Measurements from ENCODE around the gene MYO18A.
"Not testable (repeated sequence)": the region's sequence is repeated elsewhere in the genome, so short reads cannot be mapped to it uniquely, and the experiment has no call there.

The MYO18A gene

DNA sequence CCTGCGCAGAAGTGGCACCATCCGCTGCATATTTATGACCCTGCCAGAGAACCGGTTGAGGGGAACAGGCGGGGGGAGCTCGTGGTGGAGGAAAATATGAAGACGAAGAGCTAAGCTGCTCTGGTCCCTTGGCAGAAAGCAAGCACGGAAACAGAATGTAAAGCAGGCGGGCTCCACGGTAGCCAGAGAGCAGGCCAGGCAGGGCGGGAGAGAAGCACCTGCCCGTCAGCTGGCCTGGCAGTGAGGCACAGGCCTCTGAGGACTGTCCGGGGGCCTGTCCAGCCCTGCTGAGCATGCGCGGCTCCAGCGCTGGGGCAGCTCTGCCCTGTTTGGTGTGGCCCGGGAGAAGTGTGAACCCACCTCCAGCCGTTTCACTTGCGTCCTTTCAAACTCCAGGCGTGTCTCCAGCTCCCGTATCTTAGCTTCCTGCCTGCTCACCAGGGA is 90.6 kb downstream of the MYO18A start:
- no peak for DNase-seq (ENCODE audit: low spot score)
- TF ChIP-seq, protein P1, sequence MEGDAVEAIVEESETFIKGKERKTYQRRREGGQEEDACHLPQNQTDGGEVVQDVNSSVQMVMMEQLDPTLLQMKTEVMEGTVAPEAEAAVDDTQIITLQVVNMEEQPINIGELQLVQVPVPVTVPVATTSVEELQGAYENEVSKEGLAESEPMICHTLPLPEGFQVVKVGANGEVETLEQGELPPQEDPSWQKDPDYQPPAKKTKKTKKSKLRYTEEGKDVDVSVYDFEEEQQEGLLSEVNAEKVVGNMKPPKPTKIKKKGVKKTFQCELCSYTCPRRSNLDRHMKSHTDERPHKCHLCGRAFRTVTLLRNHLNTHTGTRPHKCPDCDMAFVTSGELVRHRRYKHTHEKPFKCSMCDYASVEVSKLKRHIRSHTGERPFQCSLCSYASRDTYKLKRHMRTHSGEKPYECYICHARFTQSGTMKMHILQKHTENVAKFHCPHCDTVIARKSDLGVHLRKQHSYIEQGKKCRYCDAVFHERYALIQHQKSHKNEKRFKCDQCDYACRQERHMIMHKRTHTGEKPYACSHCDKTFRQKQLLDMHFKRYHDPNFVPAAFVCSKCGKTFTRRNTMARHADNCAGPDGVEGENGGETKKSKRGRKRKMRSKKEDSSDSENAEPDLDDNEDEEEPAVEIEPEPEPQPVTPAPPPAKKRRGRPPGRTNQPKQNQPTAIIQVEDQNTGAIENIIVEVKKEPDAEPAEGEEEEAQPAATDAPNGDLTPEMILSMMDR (IDR thresholded peaks at IDR 0.05; ENCODE audit: extremely low read depth, missing control alignments): no peak

DNA sequence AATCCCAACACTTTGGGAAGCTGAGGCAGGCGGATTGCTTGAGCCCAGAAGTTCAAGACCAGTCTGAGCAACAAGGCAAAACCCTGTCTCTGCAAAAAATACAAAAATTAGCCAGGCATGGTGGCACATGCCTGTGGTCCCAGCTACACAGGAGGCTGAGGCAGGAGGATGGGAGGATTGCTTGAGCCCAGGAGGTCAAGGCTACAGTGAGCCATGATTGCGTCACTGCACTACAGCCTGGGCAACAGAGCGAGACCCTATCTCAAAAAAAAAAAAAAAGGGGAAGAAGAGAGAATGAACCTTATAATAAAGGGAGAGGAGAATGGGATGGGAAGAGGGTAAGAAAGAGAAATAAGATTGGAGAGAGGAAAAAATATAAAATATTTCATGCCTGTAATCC is 91.4 kb downstream of the MYO18A start:
- DNase-seq (ENCODE audit: low spot score): not testable (repeated sequence)

DNA sequence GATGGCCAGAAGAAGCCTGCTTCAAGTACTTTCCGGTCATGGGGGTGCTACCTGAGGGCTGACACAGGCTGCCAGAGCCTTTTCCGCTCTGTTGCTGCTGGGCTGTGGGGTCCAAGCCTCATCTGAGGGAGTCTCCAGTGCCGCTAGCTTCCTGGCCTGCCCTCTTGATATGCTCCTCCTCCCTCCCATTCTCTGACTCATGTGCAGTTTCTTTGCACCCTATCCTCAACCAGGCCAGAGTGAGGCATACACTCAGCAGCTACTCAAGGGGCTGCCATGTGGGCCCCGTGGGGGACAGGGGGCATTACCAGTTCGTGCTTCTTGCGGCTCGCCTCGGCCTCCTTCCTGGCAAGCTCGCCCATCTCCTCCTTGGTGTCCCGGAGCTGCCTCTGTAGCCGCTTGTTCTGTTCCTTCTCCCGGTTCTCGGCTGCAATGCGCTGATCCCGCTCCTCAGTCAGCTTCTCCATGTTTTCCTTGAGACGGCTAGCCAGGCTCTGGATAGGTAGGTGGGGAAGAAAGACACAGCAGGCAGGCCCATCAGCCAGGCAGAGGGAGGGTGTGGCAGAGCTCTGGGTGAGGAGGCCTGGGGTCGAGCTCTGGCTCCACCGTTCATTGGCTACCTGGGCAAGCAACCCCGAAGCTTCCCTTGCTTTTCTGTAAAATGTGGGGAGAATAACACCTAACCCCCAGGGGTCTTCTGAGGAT is 93.4 kb downstream of the MYO18A start:
- DNase-seq (ENCODE audit: low spot score): no peak

DNA sequence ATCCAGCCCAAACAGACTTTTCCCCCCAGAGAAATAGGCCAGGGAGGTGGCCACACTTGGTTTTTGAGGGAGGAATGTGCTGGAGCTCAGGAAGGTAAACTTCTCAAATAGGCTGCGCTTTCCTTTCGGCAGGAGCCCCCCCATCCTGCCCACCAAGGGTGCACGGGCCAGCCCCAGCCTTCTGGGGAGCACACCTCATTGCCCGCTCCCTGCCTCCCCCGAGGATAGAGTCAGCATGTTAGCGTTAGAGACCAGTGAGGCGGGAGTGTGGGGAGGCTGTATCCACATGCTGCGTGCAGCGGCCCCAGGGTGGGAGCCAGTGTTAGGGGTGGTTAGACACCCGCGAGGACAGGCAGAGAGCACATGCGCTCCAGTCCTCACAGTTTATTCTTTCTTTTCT is 95.0 kb downstream of the MYO18A start:
- TF ChIP-seq, protein P1 (IDR thresholded peaks at IDR 0.05; ENCODE audit: extremely low read depth, missing control alignments): no peak
- DNase-seq (ENCODE audit: low spot score): no peak

More for the DNA sequence above, 93.4 kb downstream of the MYO18A start:
- TF ChIP-seq, protein P1 (IDR thresholded peaks at IDR 0.05; ENCODE audit: extremely low read depth, missing control alignments): no peak

DNA sequence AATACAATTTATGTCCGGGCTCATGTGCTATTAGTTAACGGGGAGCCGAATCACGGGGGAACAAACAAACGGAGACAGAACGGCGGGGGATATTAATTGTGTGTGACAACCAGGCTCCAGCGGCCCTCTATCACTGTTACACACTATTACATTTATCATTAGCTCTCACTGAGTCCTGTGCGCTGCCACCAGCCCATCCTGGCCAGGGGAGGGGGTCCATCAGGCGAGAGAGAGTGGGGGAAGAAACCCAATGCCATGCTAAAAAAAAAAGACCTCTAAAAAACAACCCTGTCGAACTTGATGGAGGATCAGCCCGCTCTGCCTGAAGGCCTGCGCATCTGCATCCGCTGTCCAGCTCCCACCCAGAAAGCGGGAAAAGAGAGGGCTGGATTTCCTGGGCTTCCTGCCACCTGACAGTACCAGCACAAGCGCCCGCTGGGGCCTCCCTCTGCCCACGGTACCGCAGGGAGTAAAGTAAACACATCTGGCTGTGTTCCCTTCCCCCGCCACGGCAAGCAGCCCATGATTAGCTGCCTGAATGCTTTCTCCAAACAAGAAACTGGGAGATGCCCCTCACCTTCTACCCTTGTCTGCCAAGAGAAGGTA is 95.6 kb downstream of the MYO18A start:
- TF ChIP-seq, protein P1 (IDR thresholded peaks at IDR 0.05; ENCODE audit: extremely low read depth, missing control alignments): no peak
- no peak for DNase-seq (ENCODE audit: low spot score)

DNA sequence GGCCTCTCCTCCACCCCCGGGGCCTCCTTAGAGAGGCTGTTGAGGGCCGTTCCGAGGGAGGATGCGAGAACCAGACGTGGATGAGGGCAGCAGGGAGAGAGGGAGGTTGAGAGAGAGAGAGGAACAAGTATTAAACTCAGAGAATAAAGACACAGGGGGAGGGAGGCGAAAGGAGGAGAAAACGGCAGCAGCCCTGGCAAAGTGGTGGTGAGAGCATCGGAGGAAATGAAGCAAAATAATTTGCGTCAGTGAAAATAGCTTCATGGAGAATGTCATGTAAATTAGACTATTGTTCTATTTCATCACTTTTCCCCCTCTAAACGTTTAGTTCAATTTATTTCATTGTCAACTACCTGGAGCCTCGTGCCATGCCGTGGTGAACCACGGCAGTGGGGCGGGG is 99.2 kb downstream of the MYO18A start:
- TF ChIP-seq, protein P1 (IDR thresholded peaks at IDR 0.05; ENCODE audit: extremely low read depth, missing control alignments): no peak
- no peak for DNase-seq (ENCODE audit: low spot score)

DNA sequence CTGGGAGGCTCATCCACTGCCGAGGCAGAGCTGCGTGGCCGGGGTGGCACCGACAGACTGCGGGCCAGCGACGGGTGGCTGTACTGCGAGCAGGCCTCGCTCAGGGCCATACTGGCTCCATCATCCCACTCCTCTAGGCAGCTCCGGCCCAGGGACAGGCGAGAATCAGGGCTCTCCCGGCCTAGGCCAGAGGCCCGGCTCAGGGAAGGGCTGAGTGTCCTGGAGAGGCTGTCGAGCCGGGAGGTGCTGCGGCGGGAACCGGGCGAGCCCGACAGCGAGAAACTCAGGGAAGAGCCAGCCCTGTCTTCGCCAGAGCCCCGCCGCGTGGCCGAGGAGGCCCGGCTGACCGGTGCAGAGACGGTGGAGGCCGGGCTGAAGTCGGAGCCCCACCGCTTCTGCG is 99.9 kb downstream of the MYO18A start:
- DNase-seq (ENCODE audit: low spot score): no peak
- TF ChIP-seq, protein P1 (IDR thresholded peaks at IDR 0.05; ENCODE audit: extremely low read depth, missing control alignments): no peak

DNA sequence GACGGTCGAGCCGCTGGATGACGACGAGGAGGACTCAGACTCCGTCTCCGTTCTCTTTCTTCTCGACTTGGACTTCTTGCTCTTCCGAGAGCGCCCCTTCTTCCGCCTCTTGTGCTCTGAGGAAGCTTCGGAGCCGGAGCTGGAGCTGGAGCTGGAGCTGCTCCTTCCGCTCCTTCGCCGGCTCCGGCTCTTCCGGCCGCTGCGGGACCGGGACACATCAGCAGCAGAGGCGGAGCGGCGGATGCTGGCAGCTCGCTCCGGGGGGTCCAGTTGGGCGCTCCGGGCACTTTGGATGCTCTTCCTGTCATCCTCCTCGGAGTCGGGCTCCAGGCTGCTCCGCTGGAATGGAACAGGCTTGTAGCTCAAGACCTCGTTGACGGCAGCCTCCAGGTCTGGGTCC is 100.3 kb downstream of the MYO18A start:
- TF ChIP-seq, protein P1 (IDR thresholded peaks at IDR 0.05; ENCODE audit: extremely low read depth, missing control alignments): no peak
- no peak for DNase-seq (ENCODE audit: low spot score)
